Parathyroid adenoma (tissue), 2 donors: ENCODE measurements around the gene COLEC12.

Experiments used
- H2AFZ ChIP-seq: fragments of 300-600 bp; sonication (generic); one replicate; pipeline ENCODE4 v1.7.0; 2017; ENCODE audit warnings: antibody characterized with exemption, mild to moderate bottlenecking
- H3K27ac ChIP-seq: fragments of 300-600 bp; sonication (generic); one replicate; pipeline ENCODE4 v1.7.0; 2017
- H3K27me3 ChIP-seq: fragments of 300-600 bp; sonication (generic); one replicate; pipeline ENCODE4 v1.7.0; 2017; ENCODE audit warnings: low read length; ENCODE audit not compliant: control insufficient read depth, insufficient read depth
- H3K36me3 ChIP-seq: fragments of 300-600 bp; sonication (generic); one replicate; pipeline ENCODE4 v1.7.0; 2017; ENCODE audit warnings: low read length; ENCODE audit not compliant: control insufficient read depth, insufficient read depth
- H3K4me1 ChIP-seq: fragments of 300-600 bp; sonication (generic); one replicate; pipeline ENCODE4 v1.7.0; 2017; ENCODE audit warnings: control low read depth
- H3K4me2 ChIP-seq: fragments of 300-600 bp; sonication (generic); one replicate; pipeline ENCODE4 v1.7.0; 2017; ENCODE audit warnings: low read length
- H3K4me3 ChIP-seq: fragments of 300-600 bp; sonication (generic); one replicate; pipeline ENCODE4 v1.7.0; 2017; ENCODE audit warnings: low read depth, low read length
- H3K79me2 ChIP-seq: fragments of 300-600 bp; sonication (generic); one replicate; pipeline ENCODE4 v1.7.0; 2017; ENCODE audit warnings: control low read depth
- H3K9ac ChIP-seq: fragments of 300-600 bp; sonication (generic); one replicate; pipeline ENCODE4 v1.7.0; 2017; ENCODE audit warnings: mild to moderate bottlenecking
- H3K9me3 ChIP-seq: fragments of 300-600 bp; sonication (generic); one replicate; pipeline ENCODE4 v1.7.0; 2017; ENCODE audit warnings: low read length; ENCODE audit not compliant: control insufficient read depth
- TF ChIP-seq, protein P1 (sequence below): fragments of 300-600 bp; sonication (generic); IDR thresholded peaks from one replicate; pipeline ENCODE4 v1.7.0; 2017; ENCODE audit warnings: antibody characterized with exemption, mild to moderate bottlenecking
- donor health status: primary hyperparathyroidism.

The COLEC12 gene

DNA sequence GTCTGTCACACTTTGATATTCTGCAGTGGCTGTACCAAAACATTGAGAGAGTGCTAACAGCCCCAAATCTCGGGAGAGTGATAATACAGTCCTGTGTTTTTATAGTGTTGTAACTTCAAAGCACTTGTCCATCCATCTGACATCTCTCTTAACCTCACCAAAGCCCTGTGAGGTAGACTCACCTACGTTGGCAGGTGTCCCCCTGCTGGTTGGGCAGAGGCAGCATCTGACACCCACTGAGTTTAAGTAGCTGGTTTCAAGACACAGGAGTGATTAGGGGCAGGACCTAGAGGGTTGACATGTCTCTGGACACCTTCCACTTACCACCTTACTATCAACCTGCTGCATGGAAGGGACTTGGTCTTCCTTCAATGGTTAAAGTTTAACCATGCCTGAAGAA is 22.9 kb downstream of the COLEC12 start:
- Histone ChIP-seq H3K27ac (no peak overlapping the region), H3K4me1 (no peaks in the 10 kb centered on the region)
- TF ChIP-seq, protein P1, sequence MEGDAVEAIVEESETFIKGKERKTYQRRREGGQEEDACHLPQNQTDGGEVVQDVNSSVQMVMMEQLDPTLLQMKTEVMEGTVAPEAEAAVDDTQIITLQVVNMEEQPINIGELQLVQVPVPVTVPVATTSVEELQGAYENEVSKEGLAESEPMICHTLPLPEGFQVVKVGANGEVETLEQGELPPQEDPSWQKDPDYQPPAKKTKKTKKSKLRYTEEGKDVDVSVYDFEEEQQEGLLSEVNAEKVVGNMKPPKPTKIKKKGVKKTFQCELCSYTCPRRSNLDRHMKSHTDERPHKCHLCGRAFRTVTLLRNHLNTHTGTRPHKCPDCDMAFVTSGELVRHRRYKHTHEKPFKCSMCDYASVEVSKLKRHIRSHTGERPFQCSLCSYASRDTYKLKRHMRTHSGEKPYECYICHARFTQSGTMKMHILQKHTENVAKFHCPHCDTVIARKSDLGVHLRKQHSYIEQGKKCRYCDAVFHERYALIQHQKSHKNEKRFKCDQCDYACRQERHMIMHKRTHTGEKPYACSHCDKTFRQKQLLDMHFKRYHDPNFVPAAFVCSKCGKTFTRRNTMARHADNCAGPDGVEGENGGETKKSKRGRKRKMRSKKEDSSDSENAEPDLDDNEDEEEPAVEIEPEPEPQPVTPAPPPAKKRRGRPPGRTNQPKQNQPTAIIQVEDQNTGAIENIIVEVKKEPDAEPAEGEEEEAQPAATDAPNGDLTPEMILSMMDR = peak; percentile 52

GRCh38 chr18:476251-476664 is 24.2 kb downstream of the COLEC12 start:
- Histone ChIP-seq H3K9me3 (no peaks in the 10 kb centered on the region), H2AFZ (no peak overlapping the region), H3K79me2 (no peaks in the 10 kb centered on the region), H3K4me2 (no peak overlapping the region), H3K9ac (no peak overlapping the region), H3K36me3 (no peaks in the 10 kb centered on the region), H3K27ac (no peak overlapping the region), H3K4me3 (no peak overlapping the region), H3K27me3 (no peaks in the 10 kb centered on the region), H3K4me1 (no peaks in the 10 kb centered on the region)
- TF ChIP-seq, protein P1 = no peak

More for the DNA sequence above, 22.9 kb downstream of the COLEC12 start:
- Histone ChIP-seq H3K79me2 (no peaks in the 10 kb centered on the region), H3K9ac (no peak overlapping the region), H3K36me3 (no peaks in the 10 kb centered on the region), H2AFZ (no peak overlapping the region), H3K4me2 (no peak overlapping the region), H3K9me3 (no peaks in the 10 kb centered on the region), H3K27me3 (no peaks in the 10 kb centered on the region), H3K4me3 (no peak overlapping the region)

GRCh38 chr18:475202-476031 is 25.1 kb downstream of the COLEC12 start:
- Histone ChIP-seq H3K4me2 (no peak overlapping the region), H3K79me2 (no peaks in the 10 kb centered on the region), H3K9ac (no peak overlapping the region), H3K9me3 (no peaks in the 10 kb centered on the region), H2AFZ (no peak overlapping the region), H3K27ac (no peak overlapping the region), H3K36me3 (no peaks in the 10 kb centered on the region), H3K4me1 (no peaks in the 10 kb centered on the region), H3K27me3 (no peaks in the 10 kb centered on the region), H3K4me3 (no peak overlapping the region)
- TF ChIP-seq, protein P1 = no peak

DNA sequence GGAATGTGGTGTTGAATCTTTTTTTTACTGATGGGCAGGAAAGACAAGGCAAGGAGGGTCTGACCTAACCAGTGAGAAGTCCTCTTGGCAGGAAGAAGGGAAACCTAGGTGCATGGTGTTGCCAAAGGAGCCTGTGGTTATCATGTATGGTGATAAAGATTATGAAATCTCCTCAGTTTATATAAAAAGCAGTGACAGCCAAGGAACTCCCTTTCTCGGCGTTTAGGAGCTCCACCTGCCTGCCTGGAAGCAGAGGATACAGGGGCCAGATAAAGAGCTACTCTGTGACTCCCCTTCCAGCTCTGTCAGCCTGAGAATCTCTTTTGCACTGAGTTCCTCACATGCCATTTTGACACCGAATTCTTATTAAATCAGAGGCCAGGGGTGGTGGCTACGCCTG is 26.1 kb downstream of the COLEC12 start:
- H3K9ac ChIP-seq = no peak overlapping the region
- no peaks in the 10 kb centered on the region for H3K27me3 ChIP-seq
- no peaks in the 10 kb centered on the region for H3K36me3 ChIP-seq
- no peak overlapping the region for H3K4me3 ChIP-seq
- no peaks in the 10 kb centered on the region for H3K79me2 ChIP-seq
- H3K4me2 ChIP-seq = no peak overlapping the region
- TF ChIP-seq, protein P1 = no peak
- no peaks in the 10 kb centered on the region for H3K4me1 ChIP-seq
- no peaks in the 10 kb centered on the region for H3K9me3 ChIP-seq
- H3K27ac ChIP-seq = no peak overlapping the region
- H2AFZ ChIP-seq = peak overlapping the region; percentile 52

DNA sequence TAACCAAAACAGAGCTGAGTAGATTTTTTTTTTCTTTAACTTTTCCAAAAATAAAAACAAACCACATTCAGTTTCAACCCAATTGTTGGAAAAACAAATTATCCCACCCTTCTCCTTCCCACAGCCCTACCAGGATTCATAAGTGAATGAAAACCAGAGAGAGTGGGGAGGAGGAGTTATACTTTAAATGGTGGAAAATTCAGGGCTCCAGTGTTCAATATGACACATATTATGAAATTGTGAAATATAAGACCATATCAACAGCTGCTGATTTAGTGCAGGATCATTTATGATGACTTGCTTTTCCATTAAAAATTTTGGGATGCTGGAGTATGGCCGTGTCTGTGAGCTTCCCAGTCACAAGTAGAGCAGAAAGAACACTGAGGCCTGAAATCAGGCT is 26.7 kb downstream of the COLEC12 start:
- no peaks in the 10 kb centered on the region for H3K4me1 ChIP-seq
- H3K9ac ChIP-seq = no peak overlapping the region
- no peaks in the 10 kb centered on the region for H3K9me3 ChIP-seq
- H2AFZ ChIP-seq = no peak overlapping the region
- H3K36me3 ChIP-seq = no peaks in the 10 kb centered on the region
- H3K27me3 ChIP-seq = no peaks in the 10 kb centered on the region
- no peaks in the 10 kb centered on the region for H3K79me2 ChIP-seq
- no peak overlapping the region for H3K27ac ChIP-seq
- H3K4me3 ChIP-seq = no peak overlapping the region
- H3K4me2 ChIP-seq = no peak overlapping the region
- TF ChIP-seq, protein P1 = no peak
